Caco-2 (cell line): Measurements from ENCODE around the gene PDE5A. TPM values are rescaled to one million over a fixed set of nuclear protein-coding genes. Genes with fewer than 3 reads are reported as not detected.
"Not testable (repeated sequence)": the region's sequence is repeated elsewhere in the genome, so short reads cannot be mapped to it uniquely, and the experiment has no call there.

Experiments used
- BruUV-seq: library from RNA; stranded (reverse); fragments of 400-500 nt; replicated peaks from 2 replicates; lab custom pipeline; 2021; lab: Mats Ljungman, UMichigan
- CTCF ChIA-PET: fragments of 300-600 bp; sonication (Branson Sonifier 250); formaldehyde crosslinking; loops from one replicate; lab custom pipeline; 2022; ENCODE audit warnings: antibody characterized with exemption; lab: Charles Lee
- POLR2A ChIA-PET: fragments of 300-600 bp; sonication (Branson Sonifier 250); formaldehyde crosslinking; loops from one replicate; lab custom pipeline; 2022; ENCODE audit warnings: antibody characterized with exemption; lab: Charles Lee
- DNase-seq, 2 experiments: peaks; one replicate each; pipeline versions ENCODE4 v3.0.0 to v3.0.0-alpha.2; 2020 to 2022
- H3K27me3 ChIP-seq: replicated peaks from 2 replicates; pipeline ENCODE4 v1.6.0; 2011; ENCODE audit warnings: low read length; ENCODE audit not compliant: control insufficient read depth, insufficient read depth
- H3K36me3 ChIP-seq: 2 replicates; pipeline ENCODE4 v1.5.1; 2011; ENCODE audit warnings: low read length; ENCODE audit not compliant: control insufficient read depth, insufficient read depth
- H3K4me1 ChIP-seq: fragments of 250-450 bp; sonication (Bioruptor Pico); 2 replicates; pipeline ENCODE4 v1.5.1; 2020; ENCODE audit warnings: mild to moderate bottlenecking
- H3K4me3 ChIP-seq: 2 replicates; pipeline ENCODE4 v1.5.1; 2011; ENCODE audit warnings: low read depth, mild to moderate bottlenecking, control low read depth, low read length
- H3K9me3 ChIP-seq: fragments of 250-450 bp; sonication (Bioruptor Pico); 2 replicates; pipeline ENCODE4 v1.5.1; 2020; ENCODE audit warnings: mild to moderate bottlenecking, moderate library complexity
- H3K27ac Mint-ChIP-seq: one replicate; pipeline ENCODE4 v1.8.0; 2022; ENCODE audit warnings: mixed read lengths; ENCODE audit not compliant: unreplicated experiment
- H3K27me3 Mint-ChIP-seq: one replicate; pipeline ENCODE4 v1.8.0; 2022; ENCODE audit warnings: mixed read lengths; ENCODE audit not compliant: insufficient read depth, unreplicated experiment
- H3K36me3 Mint-ChIP-seq: one replicate; pipeline ENCODE4 v1.8.0; 2022; ENCODE audit warnings: mild to moderate bottlenecking, mixed read lengths; ENCODE audit not compliant: insufficient read depth, unreplicated experiment
- H3K4me1 Mint-ChIP-seq: one replicate; pipeline ENCODE4 v1.8.0; 2022; ENCODE audit warnings: low read depth, mixed read lengths; ENCODE audit not compliant: unreplicated experiment
- H3K4me3 Mint-ChIP-seq: one replicate; pipeline ENCODE4 v1.8.0; 2022; ENCODE audit warnings: mild to moderate bottlenecking, moderate library complexity, mixed read lengths; ENCODE audit not compliant: unreplicated experiment
- H3K9me3 Mint-ChIP-seq: one replicate; pipeline ENCODE4 v1.8.0; 2022; ENCODE audit warnings: mixed read lengths; ENCODE audit not compliant: unreplicated experiment
- intact Hi-C: fragments of 100-400 bp; cut with micrococcal nuclease; formaldehyde crosslinking; loops from one replicate; pipeline ENCODE4 v1.10.0; 2022; ENCODE audit not compliant: unreplicated experiment
- total RNA-seq: library from RNA; stranded (reverse); gene quantifications from 2 replicates; pipeline ENCODE4 v1.2.3, GENCODE V29; 2022

Gene PDE5A
- total RNA-seq, 1 experiment from 2014 or later = 7.9 TPM

DNA sequence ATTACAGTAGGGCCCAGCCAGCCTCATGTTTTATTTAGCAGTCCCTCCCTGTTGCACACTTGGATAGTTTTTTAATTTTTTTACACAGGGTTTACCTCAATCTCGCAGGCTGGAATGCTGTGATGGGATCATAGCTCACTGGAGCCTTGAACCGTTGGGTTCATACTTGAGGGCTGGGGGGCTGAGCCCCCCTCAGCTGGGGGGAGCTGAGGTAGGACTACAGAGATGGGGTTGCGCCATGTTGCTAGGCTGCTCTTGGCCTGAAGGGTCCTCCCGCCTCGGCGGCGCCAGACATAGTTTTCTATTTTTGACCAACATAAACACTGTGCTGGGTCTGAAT lies 174.5 kb downstream of the PDE5A start:
- H3K9me3 ChIP-seq, DNase-seq, H3K4me1 Mint-ChIP-seq, H3K27me3 Mint-ChIP-seq, H3K36me3 ChIP-seq, H3K4me1 ChIP-seq, H3K9me3 Mint-ChIP-seq, H3K27me3 ChIP-seq: not testable (repeated sequence)
- BruUV-seq = TSS peak; percentile 89
- ChIA-PET POLR2A (interaction anchor here (0.6 kb wide), 1 partner anchor 139 kb away, joined by 3 read pairs; no protein-coding TSS in a partner anchor), CTCF (interaction anchor here (1.3 to 1.8 kb wide), 2 partner anchors 39 to 153 kb away, joined by 4 read pairs; a partner anchor contains a TSS)
- intact Hi-C loops = loop anchor here (1.0 to 2.0 kb wide), 2 partner anchors 139 to 154 kb away; a partner anchor contains a TSS
- peak overlapping the region; percentile 49 for H3K4me3 ChIP-seq
- Mint-ChIP-seq H3K36me3 (peaks cover 19% of the 10 kb centered on the region), H3K4me3 (peak overlapping the region; percentile 81), H3K27ac (peak overlapping the region; percentile 98)

DNA sequence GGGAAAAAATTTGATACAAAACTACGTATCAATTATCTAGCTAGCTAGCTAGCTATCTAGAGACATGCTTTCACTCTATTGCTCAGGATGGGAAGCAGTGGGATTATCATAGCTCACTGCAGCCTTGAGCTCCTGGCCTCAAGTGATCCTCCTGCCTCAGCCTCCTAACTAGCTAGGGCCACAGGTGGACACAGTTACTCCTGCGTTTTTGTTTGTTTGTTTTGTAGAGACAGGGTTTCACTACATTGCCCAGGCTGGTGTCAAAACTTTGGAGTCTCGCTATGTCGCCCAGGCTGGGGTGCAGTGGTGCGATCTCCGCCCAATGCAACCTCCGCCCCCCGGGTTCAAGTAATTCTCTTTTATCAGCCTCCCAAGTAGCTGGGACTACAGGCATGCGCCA lies 175.3 kb downstream of the PDE5A start:
- H3K27me3 Mint-ChIP-seq, CTCF ChIA-PET, intact Hi-C loops, H3K27ac Mint-ChIP-seq, H3K4me3 Mint-ChIP-seq, H3K4me1 Mint-ChIP-seq, POLR2A ChIA-PET, H3K4me1 ChIP-seq, BruUV-seq, H3K36me3 ChIP-seq, H3K9me3 ChIP-seq, H3K27me3 ChIP-seq, DNase-seq, H3K4me3 ChIP-seq, H3K9me3 Mint-ChIP-seq: not testable (repeated sequence)
- H3K36me3 Mint-ChIP-seq = peaks cover 15% of the 10 kb centered on the region

DNA sequence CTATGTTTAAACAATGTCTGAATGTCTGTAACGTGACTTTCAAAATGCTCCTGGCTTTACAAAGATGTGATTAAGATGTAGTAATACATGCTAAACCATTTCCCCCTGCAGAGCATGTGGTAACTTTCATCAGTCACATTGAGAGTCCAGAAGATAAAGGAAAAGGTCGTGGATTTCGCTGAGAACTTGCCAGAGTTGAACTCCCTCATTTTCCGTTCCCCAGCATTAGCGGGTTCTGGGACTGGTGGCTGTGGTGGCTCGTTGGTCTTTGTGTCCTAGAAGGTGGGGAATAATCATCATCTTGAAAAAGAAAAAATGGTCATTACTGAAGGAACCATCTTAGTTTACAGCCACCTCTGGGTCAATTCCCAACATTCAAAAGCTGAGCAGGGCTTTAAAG lies 178.8 kb downstream of the PDE5A start:
- H3K4me3 Mint-ChIP-seq, H3K4me1 Mint-ChIP-seq, H3K27ac Mint-ChIP-seq, H3K4me1 ChIP-seq, H3K4me3 ChIP-seq, H3K9me3 Mint-ChIP-seq, BruUV-seq, H3K27me3 ChIP-seq, CTCF ChIA-PET, H3K9me3 ChIP-seq, H3K36me3 ChIP-seq, intact Hi-C loops, H3K27me3 Mint-ChIP-seq, DNase-seq, POLR2A ChIA-PET: not testable (repeated sequence)
- peaks cover 12% of the 10 kb centered on the region for H3K36me3 Mint-ChIP-seq
